PFSK-1 (cell line): ENCODE data around the gene CETN3.

Source experiments
- FOXP2 ChIP-seq: optimal IDR thresholded peaks from 2 replicates; pipeline ENCODE3; 2011; ENCODE audit warnings: borderline replicate concordance, control low read depth, inconsistent platforms; ENCODE audit not compliant: insufficient read depth; ENCODE audit errors: extremely low read length, extremely low read depth
- POLR2AphosphoS5 ChIP-seq: IDR thresholded peaks from 2 replicates; pipeline ENCODE4 v1.6.1; 2012; ENCODE audit warnings: low read depth, mild to moderate bottlenecking, control low read depth, low read length, moderate library complexity
- REST ChIP-seq, 2 experiments: IDR thresholded peaks; 2 replicates each; pipeline versions ENCODE4 v1.6.1 to v1.8.0; 2011 to 2012; ENCODE audit warnings: low read depth in 2 of 2, low read length in 2 of 2, control low read depth in 1 of 2, inconsistent platforms in 1 of 2, mild to moderate bottlenecking in 1 of 2, moderate library complexity in 1 of 2; ENCODE audit not compliant: insufficient read depth in 1 of 2
- SIN3A ChIP-seq: IDR thresholded peaks from 2 replicates; pipeline ENCODE4 v1.6.1; 2012; ENCODE audit warnings: mild to moderate bottlenecking, low read length, moderate library complexity, borderline replicate concordance; ENCODE audit not compliant: insufficient read depth
- TAF1 ChIP-seq: IDR thresholded peaks from 2 replicates; pipeline ENCODE4 v1.6.1; 2012; ENCODE audit warnings: low read length, control low read depth, borderline replicate concordance; ENCODE audit not compliant: insufficient read depth

CETN3 gene

GRCh38 chr5:90386099-90386710, 23.4 kb downstream of the CETN3 start:
- no peak for TF ChIP-seq FOXP2

GRCh38 chr5:90384389-90384788, 25.2 kb downstream of the CETN3 start:
- no peak for TF ChIP-seq REST (IDR thresholded peaks at IDR 0.05; ENCODE audit: insufficient read depth in 1 of 2, low read depth in 2 of 2, low read length in 2 of 2)
- TF ChIP-seq FOXP2 = no peak
- TF ChIP-seq SIN3A = no peak
- TF ChIP-seq POLR2AphosphoS5 = no peak
- TF ChIP-seq TAF1 = no peak

GRCh38 chr5:90383903-90384302, 25.7 kb downstream of the CETN3 start:
- TF ChIP-seq REST (IDR thresholded peaks at IDR 0.05; ENCODE audit: insufficient read depth in 1 of 2, low read depth in 2 of 2, low read length in 2 of 2) (no peak), FOXP2 (no peak), POLR2AphosphoS5 (no peak), TAF1 (no peak)

DNA sequence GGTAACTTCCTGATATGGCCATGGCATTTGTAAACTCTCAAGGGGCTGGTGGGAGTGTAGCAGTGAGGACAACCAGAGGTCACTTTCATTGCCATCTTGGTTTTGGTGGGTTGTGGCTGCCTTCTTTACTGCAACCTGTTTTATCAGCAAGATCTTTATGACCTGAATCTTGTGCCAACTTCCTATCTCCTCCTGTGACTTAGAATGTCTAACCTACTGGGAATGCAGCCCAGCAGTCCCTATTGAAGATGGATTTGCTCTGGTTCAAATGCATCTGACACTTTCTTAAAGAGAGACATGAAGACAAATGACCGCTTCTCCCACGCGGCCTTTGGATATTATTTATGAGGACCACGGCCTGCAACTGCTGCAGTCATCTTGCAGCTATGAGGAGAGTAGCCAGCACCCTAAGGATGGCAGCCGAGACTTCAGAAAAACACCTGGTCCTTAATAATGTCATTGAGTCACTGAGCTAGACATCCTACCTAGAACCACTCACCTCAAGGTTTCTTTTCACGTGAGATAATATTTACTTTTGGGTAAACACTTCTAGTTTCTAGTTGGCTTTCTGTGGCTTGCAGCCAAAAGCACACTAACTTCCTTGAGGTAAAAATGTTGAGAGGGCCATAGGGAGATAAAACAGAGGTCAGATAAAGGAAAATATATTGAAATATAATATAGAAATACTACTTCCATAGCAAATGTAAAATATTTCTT, 28.2 kb downstream of the CETN3 start:
- TF ChIP-seq SIN3A = no peak
- TF ChIP-seq REST (IDR thresholded peaks at IDR 0.05; ENCODE audit: insufficient read depth in 1 of 2, low read depth in 2 of 2, low read length in 2 of 2) = no peak
- no peak for TF ChIP-seq FOXP2
- no peak for TF ChIP-seq POLR2AphosphoS5
- TF ChIP-seq TAF1 = no peak

- TF ChIP-seq TAF1 = no peak
- TF ChIP-seq REST (IDR thresholded peaks at IDR 0.05; ENCODE audit: insufficient read depth in 1 of 2, low read depth in 2 of 2, low read length in 2 of 2) = no peak
- no peak for TF ChIP-seq POLR2AphosphoS5
- no peak for TF ChIP-seq SIN3A
- no peak for TF ChIP-seq FOXP2
Observed at GRCh38 chr5:90379652-90380051, 29.9 kb downstream of the CETN3 start.
